Measurements from ENCODE around the gene INPP1. TPM values are rescaled to one million over a fixed set of nuclear protein-coding genes. Genes with fewer than 3 reads are reported as not detected.

INPP1 gene
- total and polyA plus RNA-seq, 2 of the 8 experiments (the other 6 are each of a cell fraction or from before 2014, with no cell fraction given) = 0.88 to 3.0 TPM

DNA sequence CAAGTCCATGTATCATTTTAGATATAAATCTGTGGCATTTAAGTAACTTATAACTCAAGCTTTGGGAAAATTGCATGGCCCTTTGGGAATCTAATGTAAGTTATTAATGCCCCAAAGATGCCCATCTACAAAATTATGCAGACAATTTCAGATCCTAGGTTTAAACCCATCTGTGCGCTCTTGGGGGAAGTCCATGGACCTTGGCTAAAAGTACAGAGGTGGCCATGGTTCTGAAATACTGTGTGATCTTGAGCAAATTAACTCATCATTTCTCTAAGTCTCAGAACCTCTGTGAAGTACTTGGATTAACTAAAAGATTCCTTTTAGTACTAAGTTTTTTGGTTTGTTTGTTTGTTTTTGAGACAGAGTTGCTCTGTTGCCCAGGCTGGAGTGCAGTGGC, 19.5 kb downstream of the INPP1 start:
- Histone ChIP-seq H4K8ac (ENCODE audit: extremely low read depth, insufficient read depth, low read length) (no peak overlapping the region), H3K79me2 (ENCODE audit: control insufficient read depth in 1 of 2, insufficient read depth in 2 of 2, low read length in 2 of 2) (no peaks in the 10 kb centered on the region; a peak in 1 of 4 replicates), H3K9me3 (ENCODE audit: insufficient read depth in 2 of 2, low read depth in 1 of 2, low read length in 1 of 2) (no peaks in the 10 kb centered on the region), H2BK5ac (ENCODE audit: low read depth, low read length) (no peak overlapping the region), H3K56ac (replicated peaks; ENCODE audit: insufficient read length, low read depth, low read length) (no peak overlapping the region), H3K4ac (replicated peaks; ENCODE audit: insufficient read length, low read depth, low read length) (no peak overlapping the region), H2BK12ac (ENCODE audit: low read depth, low read length) (no peak overlapping the region), H3K23me2 (ENCODE audit: low read depth, low read length) (no peaks in the 10 kb centered on the region), H2BK120ac (replicated peaks; ENCODE audit: low read depth, low read length) (no peak overlapping the region), H3K14ac (ENCODE audit: insufficient read length) (no peak overlapping the region), H2AK5ac (ENCODE audit: low read depth, low read length) (no peak overlapping the region), H4K20me1 (replicated peaks in 1 of 2; ENCODE audit: control insufficient read depth in 1 of 2, insufficient read depth in 2 of 2, low read length in 2 of 2) (no peaks in the 10 kb centered on the region), H3K18ac (ENCODE audit: extremely low read depth, low read length) (no peak overlapping the region), H3K36me3 (ENCODE audit: control insufficient read depth in 2 of 4, insufficient read depth in 4 of 4, low read length in 3 of 4) (no peaks in the 10 kb centered on the region), H2BK20ac (ENCODE audit: low read length) (no peak overlapping the region), H2AFZ (ENCODE audit: low read length) (no peak overlapping the region), H3K9ac (replicated peaks in 1 of 4; ENCODE audit: extremely low read depth in 1 of 4, low read depth in 3 of 4, low read length in 3 of 4) (no peak overlapping the region), H3K27me3 (replicated peaks in 1 of 4; ENCODE audit: control insufficient read depth in 3 of 4, extremely low read depth in 1 of 4, insufficient read depth in 3 of 4, low read length in 3 of 4) (no peaks in the 10 kb centered on the region), H4K5ac (ENCODE audit: insufficient read length, low read depth, low read length) (no peak overlapping the region), H3K4me3 (ENCODE audit: extremely low read depth in 1 of 4, insufficient read depth in 2 of 4, low read depth in 3 of 4, low read length in 4 of 4) (no peak overlapping the region), H3K27ac (ENCODE audit: low read depth, low read length) (no peak overlapping the region), H4K91ac (replicated peaks; ENCODE audit: insufficient read length, low read length) (no peak overlapping the region), H3K4me1 (replicated peaks in 1 of 4; ENCODE audit: control insufficient read depth in 3 of 4, insufficient read depth in 4 of 4, low read length in 3 of 4) (no peaks in the 10 kb centered on the region), H3K23ac (ENCODE audit: insufficient read length) (no peak overlapping the region), H3K4me2 (ENCODE audit: insufficient read depth in 1 of 2, low read depth in 2 of 2, low read length in 2 of 2) (no peak overlapping the region), H3K79me1 (ENCODE audit: low read depth, low read length) (no peaks in the 10 kb centered on the region), H2BK15ac (ENCODE audit: low read length) (no peak overlapping the region)
- DNase-seq (ENCODE audit: low read depth in 1 of 2, low spot score in 2 of 2) (no peak), FAIRE-seq (no peak)
- ChIA-PET CTCF (ENCODE audit: partially characterized antibody) (no interaction called here), POLR2A (ENCODE audit: partially characterized antibody) (no interaction called here)
- WGBS, 2 experiments (ENCODE audit: extremely low coverage in 1 of 2, insufficient coverage in 1 of 2, insufficient read length in 1 of 2, insufficient replicate concordance in 2 of 2, low coverage in 1 of 2, low lambda C conversion rate in 2 of 2, missing lambda C conversion rate in 1 of 2) = 85% methylated on average over 1 of the region's 1 CpG; no CpG with 5 or more reads in 1 of the 2 experiments
- TF ChIP-seq, protein P1, sequence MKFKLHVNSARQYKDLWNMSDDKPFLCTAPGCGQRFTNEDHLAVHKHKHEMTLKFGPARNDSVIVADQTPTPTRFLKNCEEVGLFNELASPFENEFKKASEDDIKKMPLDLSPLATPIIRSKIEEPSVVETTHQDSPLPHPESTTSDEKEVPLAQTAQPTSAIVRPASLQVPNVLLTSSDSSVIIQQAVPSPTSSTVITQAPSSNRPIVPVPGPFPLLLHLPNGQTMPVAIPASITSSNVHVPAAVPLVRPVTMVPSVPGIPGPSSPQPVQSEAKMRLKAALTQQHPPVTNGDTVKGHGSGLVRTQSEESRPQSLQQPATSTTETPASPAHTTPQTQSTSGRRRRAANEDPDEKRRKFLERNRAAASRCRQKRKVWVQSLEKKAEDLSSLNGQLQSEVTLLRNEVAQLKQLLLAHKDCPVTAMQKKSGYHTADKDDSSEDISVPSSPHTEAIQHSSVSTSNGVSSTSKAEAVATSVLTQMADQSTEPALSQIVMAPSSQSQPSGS (IDR thresholded peaks at IDR 0.05; ENCODE audit: low read length) = no peak
- TF ChIP-seq EP300 (IDR thresholded peaks at IDR 0.05; ENCODE audit: borderline replicate concordance in 1 of 2, low read depth in 2 of 2, low read length in 2 of 2) (no peak), JUN (IDR thresholded peaks at IDR 0.05; ENCODE audit: low read depth, low read length) (no peak), POLR2A (IDR thresholded peaks at IDR 0.05; ENCODE audit: control extremely low read depth in 1 of 2, low read depth in 2 of 2, low read length in 2 of 2) (no peak), CBX8 (IDR thresholded peaks at IDR 0.05; ENCODE audit: borderline replicate concordance, low read depth, low read length) (no peak), GTF2F1 (IDR thresholded peaks at IDR 0.05; ENCODE audit: borderline replicate concordance, low read depth, low read length) (no peak), ATF3 (IDR thresholded peaks at IDR 0.05; ENCODE audit: insufficient read depth, low read depth, low read length) (no peak), TAF1 (IDR thresholded peaks at IDR 0.05; ENCODE audit: low read depth, low read length) (no peak), NRF1 (IDR thresholded peaks at IDR 0.05; ENCODE audit: low read depth, low read length) (no peak)
- TF ChIP-seq, protein P2, sequence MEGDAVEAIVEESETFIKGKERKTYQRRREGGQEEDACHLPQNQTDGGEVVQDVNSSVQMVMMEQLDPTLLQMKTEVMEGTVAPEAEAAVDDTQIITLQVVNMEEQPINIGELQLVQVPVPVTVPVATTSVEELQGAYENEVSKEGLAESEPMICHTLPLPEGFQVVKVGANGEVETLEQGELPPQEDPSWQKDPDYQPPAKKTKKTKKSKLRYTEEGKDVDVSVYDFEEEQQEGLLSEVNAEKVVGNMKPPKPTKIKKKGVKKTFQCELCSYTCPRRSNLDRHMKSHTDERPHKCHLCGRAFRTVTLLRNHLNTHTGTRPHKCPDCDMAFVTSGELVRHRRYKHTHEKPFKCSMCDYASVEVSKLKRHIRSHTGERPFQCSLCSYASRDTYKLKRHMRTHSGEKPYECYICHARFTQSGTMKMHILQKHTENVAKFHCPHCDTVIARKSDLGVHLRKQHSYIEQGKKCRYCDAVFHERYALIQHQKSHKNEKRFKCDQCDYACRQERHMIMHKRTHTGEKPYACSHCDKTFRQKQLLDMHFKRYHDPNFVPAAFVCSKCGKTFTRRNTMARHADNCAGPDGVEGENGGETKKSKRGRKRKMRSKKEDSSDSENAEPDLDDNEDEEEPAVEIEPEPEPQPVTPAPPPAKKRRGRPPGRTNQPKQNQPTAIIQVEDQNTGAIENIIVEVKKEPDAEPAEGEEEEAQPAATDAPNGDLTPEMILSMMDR (IDR thresholded peaks at IDR 0.05; ENCODE audit: control extremely low read depth in 1 of 3, insufficient read depth in 1 of 3, low read depth in 1 of 3, low read length in 3 of 3) = no peak

All from H1 (cell line).